Esophagus (tissue), 2 donors: ENCODE measurements around the gene IGDCC3. TPM values are rescaled to one million over a fixed set of nuclear protein-coding genes. Genes with fewer than 3 reads are reported as not detected.

ENCODE experiments used
- H3K27ac ChIP-seq, 2 donors: one replicate each; pipeline ENCODE4 v1.5.1; 2013; ENCODE audit warnings: low read depth in 2 of 2, mild to moderate bottlenecking in 2 of 2, inconsistent platforms in 1 of 2, low read length in 1 of 2, moderate library complexity in 1 of 2
- H3K27me3 ChIP-seq, 2 donors: one replicate each; pipeline ENCODE4 v1.6.1; 2013; ENCODE audit warnings: low read length in 2 of 2, control low read depth in 1 of 2, mild to moderate bottlenecking in 1 of 2; ENCODE audit not compliant: insufficient read depth in 2 of 2, control insufficient read depth in 1 of 2
- H3K36me3 ChIP-seq, 2 donors: one replicate each; pipeline ENCODE4 v1.6.1; 2013; ENCODE audit warnings: low read length in 1 of 2; ENCODE audit not compliant: control insufficient read depth in 2 of 2, insufficient read depth in 2 of 2
- H3K4me1 ChIP-seq, 2 donors: one replicate each; pipeline ENCODE4 v1.6.1; 2013; ENCODE audit warnings: low read length in 1 of 2; ENCODE audit not compliant: control insufficient read depth in 2 of 2, insufficient read depth in 2 of 2
- H3K4me3 ChIP-seq, 2 donors: one replicate each; pipeline ENCODE4 v1.5.1; 2013; ENCODE audit warnings: low read length in 2 of 2, mild to moderate bottlenecking in 2 of 2, low read depth in 1 of 2, moderate library complexity in 1 of 2
- H3K9me3 ChIP-seq, 2 donors: one replicate each; pipeline ENCODE4 v1.6.1; 2013; ENCODE audit warnings: mild to moderate bottlenecking in 2 of 2, low read depth in 1 of 2, low read length in 1 of 2, moderate library complexity in 1 of 2; ENCODE audit not compliant: control insufficient read depth in 2 of 2, insufficient read depth in 1 of 2
- WGBS, 2 donors: extraction: QIAGEN DNeasy Blood & Tissue Kit; methylation state at CpG; one replicate each; pipeline ENCODE4 v1.1.7; 2013; 5-methylcytosine and 5-hydroxymethylcytosine counted together
- polyA plus RNA-seq, 2 donors: library from polyadenylated mRNA; stranded (reverse); fragments of 200-250 nt; gene quantifications; one replicate each; pipeline ENCODE4 v1.2.3, GENCODE V29; 2013
- donor health status: healthy with polysubstance abuse.
- donor health status: Bipolar disorder and iron deficiency.

The IGDCC3 gene
- polyA plus RNA-seq, 2 donors = under 0.01 TPM; not detected in 1

DNA sequence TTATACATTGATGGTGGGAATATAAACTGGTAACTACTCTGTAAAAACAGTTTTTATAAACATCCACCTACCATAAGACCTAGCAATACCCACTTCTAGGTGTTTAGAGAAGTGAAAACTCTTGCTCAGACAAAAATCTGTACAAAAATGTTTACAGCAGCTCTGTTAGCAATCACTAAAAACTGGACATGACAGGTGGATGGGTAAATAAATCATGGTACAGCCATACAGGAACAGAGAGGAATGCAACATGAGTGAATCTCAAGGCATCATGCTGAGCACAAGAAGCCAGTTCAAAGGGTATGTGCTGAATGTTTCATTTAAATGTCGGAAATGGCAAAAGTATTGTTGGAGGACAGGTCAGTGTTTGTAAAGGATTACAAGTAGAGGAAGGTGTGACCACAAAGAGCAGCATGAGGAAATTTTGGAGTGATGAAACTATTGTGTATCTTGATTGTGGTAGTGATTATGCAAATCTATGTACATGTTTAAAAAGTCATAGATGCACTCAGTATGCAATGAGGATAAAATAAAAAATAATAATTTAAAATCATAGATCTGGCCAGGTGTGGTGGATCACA lies 84.8 kb downstream of the IGDCC3 start:
- no peak overlapping the region for H3K4me3 ChIP-seq
- H3K27ac ChIP-seq = no peak overlapping the region
- H3K9me3 ChIP-seq = no peaks in the 10 kb centered on the region
- peaks cover 0 to 2% of the 10 kb centered on the region in 2 donors for H3K4me1 ChIP-seq
- H3K36me3 ChIP-seq = no peaks in the 10 kb centered on the region
- WGBS, 2 donors = 71 to 80% methylated on average over 1 of the region's 1 CpG
- H3K27me3 ChIP-seq = no peaks in the 10 kb centered on the region

DNA sequence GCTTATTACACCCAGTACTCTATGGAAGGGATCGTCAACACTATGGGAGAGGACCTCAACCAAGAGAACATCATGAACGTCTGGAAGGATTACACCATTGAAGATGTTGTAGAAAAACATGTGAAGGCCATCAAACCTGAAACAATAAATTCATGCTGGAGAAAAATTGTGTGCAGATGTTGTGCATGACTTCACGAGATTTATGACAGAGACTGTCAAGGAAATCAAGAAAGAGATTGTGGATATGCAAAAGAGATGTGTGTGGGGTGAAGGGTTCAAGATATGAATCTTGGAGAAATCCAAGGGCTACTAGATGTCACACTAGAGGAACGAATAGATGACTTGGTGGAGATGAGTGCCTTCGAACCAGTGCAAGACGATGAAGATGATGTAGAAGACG lies 87.6 kb downstream of the IGDCC3 start:
- 92 to 93% methylated on average over 7 of the region's 7 CpGs for WGBS, 2 donors
- H3K4me3 ChIP-seq = no peak overlapping the region
- H3K27ac ChIP-seq = no peak overlapping the region
- H3K27me3 ChIP-seq = no peaks in the 10 kb centered on the region
- H3K9me3 ChIP-seq = no peaks in the 10 kb centered on the region
- H3K36me3 ChIP-seq = no peaks in the 10 kb centered on the region
- peaks cover 0 to 2% of the 10 kb centered on the region in 2 donors for H3K4me1 ChIP-seq

- Histone ChIP-seq H3K36me3 (no peaks in the 10 kb centered on the region), H3K27ac (no peak overlapping the region), H3K4me3 (no peak overlapping the region), H3K27me3 (no peaks in the 10 kb centered on the region), H3K9me3 (no peaks in the 10 kb centered on the region), H3K4me1 (peaks cover 0 to 2% of the 10 kb centered on the region in 2 donors)
- 72 to 88% methylated on average over 7 of the region's 7 CpGs for WGBS, 2 donors
Measured at GRCh38 chr15:65289261-65289854, 88.4 kb downstream of the IGDCC3 start.

GRCh38 chr15:65287520-65287855 lies 90.3 kb downstream of the IGDCC3 start:
- no peak overlapping the region for H3K4me3 ChIP-seq
- no peaks in the 10 kb centered on the region for H3K9me3 ChIP-seq
- H3K4me1 ChIP-seq = peaks cover 0 to 2% of the 10 kb centered on the region in 2 donors
- H3K36me3 ChIP-seq = no peaks in the 10 kb centered on the region
- WGBS, 2 donors = 92 to 95% methylated on average over 3 of the region's 3 CpGs
- H3K27ac ChIP-seq = peak overlapping the region in 1 of 2 donors; percentile 83
- no peaks in the 10 kb centered on the region for H3K27me3 ChIP-seq

GRCh38 chr15:65286704-65287519 lies 90.9 kb downstream of the IGDCC3 start, which contains the start of gene PARP16:
PARP16 (minus strand) TSS chr15:65286883; CDS start chr15:65286426, 457 bp downstream.
- Histone ChIP-seq H3K9me3 (no peaks in the 10 kb centered on the region), H3K27me3 (no peaks in the 10 kb centered on the region), H3K4me1 (peaks cover 0 to 2% of the 10 kb centered on the region in 2 donors), H3K4me3 (peak within 1 kb of the TSS; percentile 63 to 65), H3K27ac (peak within 1 kb of the TSS; percentile 85 to 87), H3K36me3 (no peaks in the 10 kb centered on the region)
- WGBS, 2 donors = 2% methylated on average over 32 to 62 of the region's 62 CpGs

DNA sequence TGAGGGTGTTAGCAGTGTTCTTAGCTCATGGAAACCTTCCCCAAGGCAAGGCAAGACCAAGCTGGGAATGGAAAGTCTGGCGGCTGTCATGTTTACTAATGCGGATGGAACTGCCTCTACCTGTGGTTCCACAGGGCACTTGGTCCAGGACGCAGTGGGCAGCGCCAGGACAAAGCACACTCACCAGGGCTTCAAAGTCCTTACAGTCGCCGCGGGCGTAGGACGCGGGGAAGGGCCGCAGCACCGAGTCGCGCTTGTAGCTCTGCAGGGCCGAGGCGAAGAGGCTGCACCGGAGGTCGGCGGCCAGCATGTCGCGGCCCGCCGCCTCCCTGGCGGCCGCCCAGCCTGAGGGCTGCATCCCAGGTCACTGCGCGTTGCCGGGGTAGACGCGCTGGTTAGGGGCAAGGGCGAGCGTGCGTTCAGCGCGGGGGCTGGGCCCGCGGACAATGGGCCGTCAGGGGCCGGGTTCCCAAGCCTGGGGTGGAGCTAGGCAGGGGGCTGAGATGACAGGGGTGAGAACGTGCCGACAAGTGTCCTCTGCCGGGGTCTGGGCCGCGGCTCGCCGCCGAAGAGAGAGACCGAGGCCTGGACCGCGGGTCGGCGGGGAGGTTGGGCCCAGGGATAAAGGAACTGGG lies 91.6 kb downstream of the IGDCC3 start:
- no peaks in the 10 kb centered on the region for H3K27me3 ChIP-seq
- no peaks in the 10 kb centered on the region for H3K36me3 ChIP-seq
- H3K4me1 ChIP-seq = peaks cover 0 to 2% of the 10 kb centered on the region in 2 donors
- H3K4me3 ChIP-seq = peak overlapping the region; percentile 63 to 65
- 0% methylated on average over 50 to 52 of the region's 52 CpGs for WGBS, 2 donors
- H3K9me3 ChIP-seq = no peaks in the 10 kb centered on the region
- H3K27ac ChIP-seq = peak overlapping the region; percentile 85 to 87

- H3K36me3 ChIP-seq = no peaks in the 10 kb centered on the region
- H3K4me1 ChIP-seq = peaks cover 0 to 2% of the 10 kb centered on the region in 2 donors
- H3K9me3 ChIP-seq = no peaks in the 10 kb centered on the region
- peak overlapping the region; percentile 63 to 65 for H3K4me3 ChIP-seq
- 71 to 73% methylated on average over 10 of the region's 10 CpGs for WGBS, 2 donors
- H3K27me3 ChIP-seq = no peaks in the 10 kb centered on the region
- H3K27ac ChIP-seq = peak overlapping the region; percentile 85 to 87
Measured at GRCh38 chr15:65285291-65286068, 92.3 kb downstream of the IGDCC3 start.

DNA sequence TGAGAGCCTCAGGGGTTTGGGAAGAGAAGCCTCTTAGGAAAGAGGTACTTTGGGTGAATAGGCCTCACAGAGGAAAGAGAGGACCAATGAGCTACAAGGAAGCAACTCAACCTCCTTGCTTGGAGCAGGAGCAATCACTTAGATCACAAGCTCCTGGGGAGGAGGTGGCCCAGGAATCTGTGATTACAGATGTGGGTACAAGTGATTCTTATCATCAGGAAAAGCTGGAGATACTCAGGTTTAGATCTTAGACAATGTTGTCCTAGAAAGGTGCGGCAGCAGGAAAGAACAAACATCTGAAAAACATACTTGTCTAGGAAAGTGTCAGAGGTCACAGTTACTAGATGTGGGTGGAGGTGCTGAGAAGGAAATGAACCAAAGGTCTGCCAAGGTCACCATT lies 99.3 kb downstream of the IGDCC3 start:
- 73 to 87% methylated on average over 1 of the region's 1 CpG for WGBS, 2 donors

More for the DNA sequence above, 99.3 kb downstream of the IGDCC3 start:
- H3K27ac ChIP-seq = no peak overlapping the region
- no peaks in the 10 kb centered on the region for H3K27me3 ChIP-seq
- no peaks in the 10 kb centered on the region for H3K9me3 ChIP-seq
- H3K4me1 ChIP-seq = no peaks in the 10 kb centered on the region
- H3K36me3 ChIP-seq = peaks cover 0 to 5% of the 10 kb centered on the region in 2 donors
- H3K4me3 ChIP-seq = no peak overlapping the region
